SHP77 (cell line): ENCODE measurements around the gene DNHD1.

ENCODE experiments used
- DNase-seq, 2 experiments: peaks; one replicate each; lab custom pipeline; 2025; lab: John Stamatoyannopoulos, UW

DNHD1 gene

GRCh38 chr11:6611092-6611962 is 114.2 kb downstream of the DNHD1 start:
- no peak for DNase-seq

- DNase-seq: no peak
These were observed 114.8 kb downstream of the DNHD1 start for GRCh38 chr11:6611963-6612212.

GRCh38 chr11:6612213-6613041 is 115.3 kb downstream of the DNHD1 start, which contains the start of gene TAF10:
TAF10 (minus strand) TSS chr11:6612216; CDS start chr11:6612189, 27 bp downstream.
- DNase-seq: peak; percentile 59 to 82

GRCh38 chr11:6613496-6613895 is 116.4 kb downstream of the DNHD1 start:
- no peak for DNase-seq

GRCh38 chr11:6614446-6614845 is 117.4 kb downstream of the DNHD1 start:
- no peak for DNase-seq

- no peak for DNase-seq
These were observed 118.0 kb downstream of the DNHD1 start for GRCh38 chr11:6615046-6615445.

GRCh38 chr11:6615882-6616585 is 119.0 kb downstream of the DNHD1 start:
- DNase-seq: no peak

- no peak for DNase-seq
These were observed 119.6 kb downstream of the DNHD1 start for GRCh38 chr11:6616596-6617250.

GRCh38 chr11:6617315-6617781 is 120.3 kb downstream of the DNHD1 start:
- DNase-seq: no peak

GRCh38 chr11:6618117-6619003 is 121.3 kb downstream of the DNHD1 start:
- no peak for DNase-seq

- peak; percentile 69 to 73 for DNase-seq
These were observed 122.1 kb downstream of the DNHD1 start, which contains the start of gene TPP1 for GRCh38 chr11:6619004-6619745. TPP1 (minus strand) TSS chr11:6619422; CDS start chr11:6619400, 22 bp downstream.

GRCh38 chr11:6620636-6621035 is 123.6 kb downstream of the DNHD1 start:
- DNase-seq: no peak
